IPS DF 4.7 (cell line): ENCODE measurements around the gene CHID1.

Experiments
- DNase-seq: peaks from one replicate; pipeline ENCODE4 v3.0.0-alpha.2; 2013; ENCODE audit warnings: low spot score; ENCODE audit errors: extremely low read depth

CHID1 gene

GRCh38 chr11:933142-933851, 22.7 kb upstream of the CHID1 start:
- DNase-seq, result no peak

- no peak for DNase-seq
These were observed 21.8 kb upstream of the CHID1 start for GRCh38 chr11:932435-932834.

- DNase-seq, result no peak
These were observed 20.8 kb upstream of the CHID1 start for GRCh38 chr11:931385-931784.

GRCh38 chr11:929405-929804, 18.8 kb upstream of the CHID1 start:
- DNase-seq, result no peak

GRCh38 chr11:928786-929185, 18.2 kb upstream of the CHID1 start:
- DNase-seq, result no peak

- DNase-seq, result no peak
These were observed 17.3 kb upstream of the CHID1 start for GRCh38 chr11:927871-928270.

- no peak for DNase-seq
These were observed 15.8 kb upstream of the CHID1 start for GRCh38 chr11:926341-926916.

- no peak for DNase-seq
These were observed 15.1 kb upstream of the CHID1 start, which contains the start of gene AP2A2 for GRCh38 chr11:925496-926301. AP2A2 (plus strand) TSS chr11:925870; CDS start chr11:926022, 152 bp downstream.

- no peak for DNase-seq
These were observed 14.5 kb upstream of the CHID1 start for GRCh38 chr11:925158-925495.

GRCh38 chr11:924406-925157, 14.0 kb upstream of the CHID1 start:
- DNase-seq, result no peak

- no peak for DNase-seq
These were observed 13.2 kb upstream of the CHID1 start for GRCh38 chr11:923691-924405.

GRCh38 chr11:921921-922678, 11.5 kb upstream of the CHID1 start:
- DNase-seq, result no peak

- no peak for DNase-seq
These were observed 6.8 kb upstream of the CHID1 start for GRCh38 chr11:917426-917825.

GRCh38 chr11:914747-915501, 4.3 kb upstream of the CHID1 start:
- no peak for DNase-seq

- no peak for DNase-seq
These were observed 3.6 kb upstream of the CHID1 start for GRCh38 chr11:914204-914603.

- DNase-seq, result no peak
These were observed 2.4 kb upstream of the CHID1 start for GRCh38 chr11:913043-913442.

GRCh38 chr11:912266-912665, 1.7 kb upstream of the CHID1 start:
- DNase-seq, result no peak

- DNase-seq, result no peak
These were observed 1.2 kb upstream of the CHID1 start for GRCh38 chr11:911890-912219.

GRCh38 chr11:911031-911889, 650 bp upstream of the CHID1 start:
- DNase-seq, result no peak
